ENCODE measurements around the gene AVL9. TPM values are rescaled to one million over a fixed set of nuclear protein-coding genes. Genes with fewer than 3 reads are reported as not detected.

The AVL9 gene
- total and polyA plus RNA-seq, 2 of the 4 experiments (the other 2 are of a cell fraction): 13.1 to 21.7 TPM

GRCh38 chr7:32574626-32575025, 79.3 kb downstream of the AVL9 start:
- Histone ChIP-seq H3K9me3 (ENCODE audit: control insufficient read depth, insufficient read depth, low read length) (no peaks in the 10 kb centered on the region), H3K4ac (ENCODE audit: low read depth, low read length) (no peak overlapping the region), H3K27ac (ENCODE audit: insufficient read depth, low read length) (no peak overlapping the region), H3K79me1 (ENCODE audit: low read depth in 1 of 2, low read length in 2 of 2) (peaks cover 5 to 13% of the 10 kb centered on the region in 2 experiments; a peak in 3 of 4 replicates), H3K4me2 (ENCODE audit: low read depth, low read length) (no peak overlapping the region), H3K23ac (ENCODE audit: low read depth, low read length) (no peak overlapping the region), H3K27me3 (ENCODE audit: control insufficient read depth, insufficient read depth, low read length) (no peaks in the 10 kb centered on the region), H4K5ac (ENCODE audit: low read depth, low read length) (no peak overlapping the region), H3K56ac (ENCODE audit: extremely low read depth, insufficient read depth, low read length) (no peak overlapping the region), H3K36me3 (ENCODE audit: control insufficient read depth, insufficient read depth, low read length) (peaks cover 39% of the 10 kb centered on the region), H4K91ac (ENCODE audit: insufficient read depth, low read depth, low read length) (no peak overlapping the region), H2BK15ac (ENCODE audit: low read depth, low read length) (no peak overlapping the region), H3K4me3 (ENCODE audit: insufficient read depth, low read depth, low read length) (no peak overlapping the region), H4K8ac (ENCODE audit: low read depth in 2 of 2, low read length in 2 of 2) (no peak overlapping the region), H3K14ac (replicated peaks; ENCODE audit: low read depth, low read length) (no peak overlapping the region), H2BK120ac (ENCODE audit: low read depth, low read length) (no peak overlapping the region), H2BK20ac (ENCODE audit: low read depth, low read length) (no peak overlapping the region), H2AK9ac (replicated peaks; ENCODE audit: low read depth, low read length, poor library complexity) (no peak overlapping the region), H3K4me1 (ENCODE audit: control insufficient read depth, insufficient read depth, low read length) (no peaks in the 10 kb centered on the region), H2AK5ac (ENCODE audit: low read depth, low read length) (no peak overlapping the region), H2BK5ac (ENCODE audit: low read depth, low read length, poor library complexity, severe bottlenecking) (no peak overlapping the region), H3K9me1 (ENCODE audit: insufficient read depth, low read length) (no peaks in the 10 kb centered on the region; the same call in 1 of the 2 replicates), H2AFZ (replicated peaks; ENCODE audit: low read length, poor library complexity) (no peak overlapping the region), H3K18ac (ENCODE audit: low read depth, low read length) (no peak overlapping the region), H3K9ac (ENCODE audit: low read depth, low read length) (no peak overlapping the region), H4K20me1 (ENCODE audit: insufficient read depth, low read length) (no peaks in the 10 kb centered on the region)
- ChIA-PET CTCF (no interaction called here), POLR2A (ENCODE audit: unreplicated experiment) (no interaction called here)
- TF ChIP-seq FOS (IDR thresholded peaks at IDR 0.05; ENCODE audit: low read depth, low read length) (no peak), NFE2L2 (IDR thresholded peaks at IDR 0.05; ENCODE audit: low read depth, low read length) (no peak), SMC3 (IDR thresholded peaks at IDR 0.05; ENCODE audit: low read depth, low read length) (no peak), RFX5 (IDR thresholded peaks at IDR 0.05; ENCODE audit: low read depth, low read length) (no peak), BHLHE40 (IDR thresholded peaks at IDR 0.05; ENCODE audit: low read depth, low read length) (no peak), RCOR1 (IDR thresholded peaks at IDR 0.05; ENCODE audit: insufficient replicate concordance, low read length) (no peak), RAD21 (IDR thresholded peaks at IDR 0.05; ENCODE audit: low read length) (no peak), CTCF (conservative IDR thresholded peaks at IDR 0.05; ENCODE audit: low read depth, low read length) (no peak), MAFK (IDR thresholded peaks at IDR 0.05; ENCODE audit: low read depth, low read length) (no peak), CHD1 (IDR thresholded peaks at IDR 0.05; ENCODE audit: low read depth, low read length) (no peak), ELK1 (IDR thresholded peaks at IDR 0.05; ENCODE audit: borderline replicate concordance, low read depth, low read length) (no peak), MXI1 (IDR thresholded peaks at IDR 0.05; ENCODE audit: borderline replicate concordance, low read depth, low read length) (no peak), USF2 (IDR thresholded peaks at IDR 0.05; ENCODE audit: low read depth, low read length) (no peak)
- DNase-seq (no peak), ATAC-seq (ENCODE audit: low read depth) (no peak)
- intact Hi-C loops (cut with micrococcal nuclease): no loop called here
- dilution Hi-C loops (cut with HindIII; ENCODE audit: low sequenced_read_pairs, unreplicated experiment): no loop called here
- in situ Hi-C loops (cut with MboI; ENCODE audit: low sequenced_read_pairs): no loop called here
- WGBS, 2 experiments (ENCODE audit: extremely low coverage in 2 of 2, insufficient read length in 1 of 2): no CpG with 5 or more reads among the region's 1 CpG
- BruUV-seq (replicated peaks): no TSS peak

All from IMR-90 (cell line).